ENCODE measurements around the gene PAM16. TPM values are rescaled to one million over a fixed set of nuclear protein-coding genes. Genes with fewer than 3 reads are reported as not detected.
A peak's percentile ranks its signal among the peaks of the same experiment; 100 is the strongest.

Gene PAM16
- total RNA-seq, 1 experiment from 2014 or later, result 80.4 TPM

DNA sequence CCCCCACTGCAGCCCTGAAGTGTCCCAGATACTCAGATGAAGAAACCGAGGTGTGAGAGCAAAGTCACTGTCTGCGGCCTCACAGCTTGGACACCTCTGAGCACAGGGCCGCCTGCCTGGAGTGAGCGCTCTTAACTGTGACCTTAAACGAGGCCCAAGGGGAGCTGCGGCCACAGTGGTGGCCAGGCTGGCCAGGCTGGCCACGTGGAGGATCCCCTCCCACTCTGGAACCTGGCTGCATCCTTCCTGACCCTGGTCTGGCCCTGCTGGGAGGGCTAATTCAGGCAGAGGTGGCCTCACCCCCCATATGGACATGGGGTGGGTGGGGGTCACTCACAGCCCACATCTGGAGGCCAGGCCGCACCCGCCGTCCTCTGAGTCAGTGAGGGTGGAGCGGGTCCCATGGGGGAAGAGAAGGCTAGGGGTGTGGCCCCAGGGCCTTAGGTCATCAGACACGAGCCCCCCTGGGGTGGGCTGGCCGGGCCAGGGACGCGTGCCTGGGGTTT lies 27.1 kb upstream of the PAM16 start:
- no peak overlapping the region for H3K9ac ChIP-seq (ENCODE audit: extremely low read depth, insufficient read length, low read length)
- H3K4me3 Mint-ChIP-seq, result peak overlapping the region in 1 of 2 experiments; percentile 43; a peak in 1 of 5 replicates

More for the DNA sequence above, 27.1 kb upstream of the PAM16 start:
- H3T11ph ChIP-seq (ENCODE audit: low read length), result no peak overlapping the region
- H2AFZ ChIP-seq (ENCODE audit: low read length), result no peak overlapping the region
- H3K27ac ChIP-seq (ENCODE audit: insufficient read length, low read depth, low read length), result no peak overlapping the region
- no peak overlapping the region for H3K4ac ChIP-seq (ENCODE audit: low read depth, low read length)
- H3K27me3 ChIP-seq (ENCODE audit: insufficient read depth, low read length), result no peaks in the 10 kb centered on the region
- no peak overlapping the region for H2BK5ac ChIP-seq (ENCODE audit: insufficient read length, low read length)
- no CpG with 5 or more reads among the region's 15 CpGs for WGBS (ENCODE audit: extremely low coverage, insufficient read length, low lambda C conversion rate)
- H3K79me1 ChIP-seq (ENCODE audit: insufficient read depth, low read depth, low read length, poor library complexity, severe bottlenecking), result no peaks in the 10 kb centered on the region
- no peaks in the 10 kb centered on the region for H3K9me3 ChIP-seq (ENCODE audit: control insufficient read depth, low read depth, low read length)
- H4K8ac ChIP-seq (replicated peaks; ENCODE audit: insufficient read length, low read depth, low read length), result no peak overlapping the region
- no peak overlapping the region for H4K91ac ChIP-seq (ENCODE audit: insufficient read length, low read depth, low read length)
- no peak overlapping the region for H2BK120ac ChIP-seq (ENCODE audit: low read depth, low read length, poor library complexity, severe bottlenecking)
- Mint-ChIP-seq H3K9me3 (no peaks in the 10 kb centered on the region), H3K27ac (peak overlapping the region; percentile 27 to 93 (median 41); a peak in 3 of 7 replicates), H3K4me1 (peaks cover 28 to 53% of the 10 kb centered on the region in 2 experiments), H3K27me3 (ENCODE audit: low read depth) (no peaks in the 10 kb centered on the region), H3K36me3 (ENCODE audit: insufficient read depth in 1 of 3, low read depth in 3 of 3) (peaks cover 0 to 3% (median 3%) of the 10 kb centered on the region in 3 experiments; a peak in 3 of 7 replicates)
- H2AK5ac ChIP-seq (ENCODE audit: insufficient read length, low read length), result no peak overlapping the region
- DNase-seq, result no peak
- no peak overlapping the region for H3K23ac ChIP-seq (ENCODE audit: insufficient read length, low read depth, low read length)
- H3K14ac ChIP-seq (ENCODE audit: insufficient read depth, low read length), result no peak overlapping the region
- no peaks in the 10 kb centered on the region for H4K20me1 ChIP-seq (ENCODE audit: control insufficient read depth, insufficient read depth, insufficient read length)
- TF ChIP-seq, protein P1, sequence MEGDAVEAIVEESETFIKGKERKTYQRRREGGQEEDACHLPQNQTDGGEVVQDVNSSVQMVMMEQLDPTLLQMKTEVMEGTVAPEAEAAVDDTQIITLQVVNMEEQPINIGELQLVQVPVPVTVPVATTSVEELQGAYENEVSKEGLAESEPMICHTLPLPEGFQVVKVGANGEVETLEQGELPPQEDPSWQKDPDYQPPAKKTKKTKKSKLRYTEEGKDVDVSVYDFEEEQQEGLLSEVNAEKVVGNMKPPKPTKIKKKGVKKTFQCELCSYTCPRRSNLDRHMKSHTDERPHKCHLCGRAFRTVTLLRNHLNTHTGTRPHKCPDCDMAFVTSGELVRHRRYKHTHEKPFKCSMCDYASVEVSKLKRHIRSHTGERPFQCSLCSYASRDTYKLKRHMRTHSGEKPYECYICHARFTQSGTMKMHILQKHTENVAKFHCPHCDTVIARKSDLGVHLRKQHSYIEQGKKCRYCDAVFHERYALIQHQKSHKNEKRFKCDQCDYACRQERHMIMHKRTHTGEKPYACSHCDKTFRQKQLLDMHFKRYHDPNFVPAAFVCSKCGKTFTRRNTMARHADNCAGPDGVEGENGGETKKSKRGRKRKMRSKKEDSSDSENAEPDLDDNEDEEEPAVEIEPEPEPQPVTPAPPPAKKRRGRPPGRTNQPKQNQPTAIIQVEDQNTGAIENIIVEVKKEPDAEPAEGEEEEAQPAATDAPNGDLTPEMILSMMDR (conservative IDR thresholded peaks at IDR 0.05), result no peak
- H2BK15ac ChIP-seq (ENCODE audit: low read depth, low read length), result no peak overlapping the region
- no peak overlapping the region for H2BK20ac ChIP-seq (ENCODE audit: low read depth, low read length, poor library complexity, severe bottlenecking)
- no peaks in the 10 kb centered on the region for H3K23me2 ChIP-seq (ENCODE audit: insufficient read length, low read depth, low read length, poor library complexity, severe bottlenecking)
- H3K4me2 ChIP-seq (ENCODE audit: insufficient read depth, insufficient read length, low read length), result no peak overlapping the region
- H3K18ac ChIP-seq (ENCODE audit: insufficient read length, low read depth, low read length), result peak overlapping the region; percentile 5
- H4K5ac ChIP-seq (ENCODE audit: insufficient read length, low read depth, low read length), result no peak overlapping the region
- peaks cover 11% of the 10 kb centered on the region; the same call in 1 of the 2 replicates for H3K4me1 ChIP-seq (ENCODE audit: insufficient read depth, low read length)
- H3K79me2 ChIP-seq (ENCODE audit: insufficient read depth, low read length), result peaks cover 1% of the 10 kb centered on the region; the same call in 1 of the 2 replicates
- H2BK12ac ChIP-seq (ENCODE audit: insufficient read length, low read depth, low read length), result no peak overlapping the region
- H3K56ac ChIP-seq (ENCODE audit: insufficient read length, low read depth, low read length), result no peak overlapping the region
